HG03196 (cell line): ENCODE data around the gene THSD7A.

Experiments
- ATAC-seq: cut with Tn5 transposase; IDR thresholded peaks from one replicate; pipeline ENCODE4 v1.9.1; 2021; ENCODE audit not compliant: unreplicated experiment

The THSD7A gene

DNA sequence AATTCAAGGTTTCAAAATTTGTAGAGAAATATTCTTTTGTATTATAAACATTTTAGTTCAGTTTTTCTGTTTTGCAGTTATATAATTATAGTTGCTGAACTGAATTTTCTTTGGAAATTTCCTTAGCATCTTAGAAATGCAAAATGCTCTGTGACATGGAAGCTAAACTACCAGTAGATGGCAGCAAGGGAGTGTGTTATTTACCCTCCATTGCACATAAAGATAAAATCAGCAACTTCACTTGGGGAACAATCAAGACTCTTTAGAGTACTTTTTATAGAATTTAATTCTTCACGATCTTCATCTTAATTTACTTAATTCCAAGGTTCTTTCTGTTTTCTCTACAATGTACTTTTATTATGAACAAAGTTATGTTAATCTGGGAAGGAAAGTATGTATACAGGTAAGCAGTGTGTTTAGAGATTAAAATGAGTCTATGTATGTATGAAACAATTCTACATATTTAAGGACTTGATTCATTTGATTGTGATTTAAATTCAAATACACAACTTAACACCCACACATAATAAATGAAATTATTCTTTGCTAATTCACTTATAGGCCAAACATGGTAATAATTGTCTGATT lies 404.2 kb downstream of the THSD7A start:
- ATAC-seq = no peak

- no peak for ATAC-seq
Observed at GRCh38 chr7:11424006-11424405, 408.0 kb downstream of the THSD7A start.

DNA sequence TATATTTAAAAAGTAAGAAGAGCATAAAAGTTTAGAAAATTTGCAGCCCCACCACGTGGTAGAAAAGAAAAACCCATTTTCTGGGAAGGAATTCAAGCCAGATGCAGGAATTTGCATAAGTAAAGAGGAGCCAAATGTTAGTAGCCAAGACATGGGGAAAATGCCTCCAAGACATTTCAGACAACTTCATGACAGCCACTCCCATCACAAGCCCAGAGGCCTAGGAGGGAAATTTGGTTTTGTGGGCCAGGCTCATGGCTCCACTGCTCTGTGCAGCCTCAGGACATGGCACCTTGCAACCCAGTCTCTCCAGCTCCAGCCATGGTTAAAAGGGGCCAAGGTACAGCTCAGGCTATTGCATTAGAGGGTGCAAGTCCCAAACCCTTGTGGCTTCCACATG lies 411.9 kb downstream of the THSD7A start:
- ATAC-seq = no peak

GRCh38 chr7:11416641-11417458 lies 415.1 kb downstream of the THSD7A start:
- ATAC-seq = no peak

DNA sequence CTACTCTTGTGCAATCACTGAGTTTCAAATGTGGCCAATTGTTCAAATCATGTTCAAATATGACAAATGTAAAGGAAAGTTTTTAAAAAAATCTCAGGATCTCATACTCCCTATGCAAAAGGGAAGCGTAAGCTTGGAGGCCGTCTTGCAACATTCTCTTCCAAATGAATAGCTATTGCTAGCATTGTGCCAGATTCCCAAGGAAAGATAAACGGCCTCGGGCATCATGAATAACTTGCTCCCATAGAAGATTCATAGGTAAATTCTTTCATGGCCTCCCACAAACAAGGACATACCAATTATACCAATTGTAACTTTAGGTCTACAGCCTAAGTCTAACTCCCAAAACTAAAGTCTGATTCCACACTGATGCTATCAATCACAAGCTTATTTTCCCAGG lies 416.9 kb downstream of the THSD7A start:
- ATAC-seq = no peak

GRCh38 chr7:11413901-11414300 lies 418.1 kb downstream of the THSD7A start:
- ATAC-seq = no peak

DNA sequence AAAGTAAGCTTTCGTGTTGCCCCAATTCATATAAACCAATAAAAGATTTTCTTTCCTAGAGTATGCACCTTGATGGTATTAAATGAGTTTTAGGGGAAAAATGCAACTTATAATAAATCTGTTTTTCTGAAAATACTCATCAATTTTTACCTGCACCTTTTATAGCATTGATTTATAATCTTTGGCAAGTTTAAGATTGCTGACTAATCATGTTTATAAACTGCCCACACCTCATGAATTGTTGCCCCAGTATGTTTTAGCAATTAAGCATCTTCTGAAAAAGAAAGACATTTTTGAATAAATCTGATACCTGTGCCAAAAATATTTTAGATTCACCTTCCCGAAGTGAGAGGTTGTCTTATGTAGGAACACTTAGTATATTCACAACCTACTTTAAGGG lies 420.0 kb downstream of the THSD7A start:
- ATAC-seq = no peak

DNA sequence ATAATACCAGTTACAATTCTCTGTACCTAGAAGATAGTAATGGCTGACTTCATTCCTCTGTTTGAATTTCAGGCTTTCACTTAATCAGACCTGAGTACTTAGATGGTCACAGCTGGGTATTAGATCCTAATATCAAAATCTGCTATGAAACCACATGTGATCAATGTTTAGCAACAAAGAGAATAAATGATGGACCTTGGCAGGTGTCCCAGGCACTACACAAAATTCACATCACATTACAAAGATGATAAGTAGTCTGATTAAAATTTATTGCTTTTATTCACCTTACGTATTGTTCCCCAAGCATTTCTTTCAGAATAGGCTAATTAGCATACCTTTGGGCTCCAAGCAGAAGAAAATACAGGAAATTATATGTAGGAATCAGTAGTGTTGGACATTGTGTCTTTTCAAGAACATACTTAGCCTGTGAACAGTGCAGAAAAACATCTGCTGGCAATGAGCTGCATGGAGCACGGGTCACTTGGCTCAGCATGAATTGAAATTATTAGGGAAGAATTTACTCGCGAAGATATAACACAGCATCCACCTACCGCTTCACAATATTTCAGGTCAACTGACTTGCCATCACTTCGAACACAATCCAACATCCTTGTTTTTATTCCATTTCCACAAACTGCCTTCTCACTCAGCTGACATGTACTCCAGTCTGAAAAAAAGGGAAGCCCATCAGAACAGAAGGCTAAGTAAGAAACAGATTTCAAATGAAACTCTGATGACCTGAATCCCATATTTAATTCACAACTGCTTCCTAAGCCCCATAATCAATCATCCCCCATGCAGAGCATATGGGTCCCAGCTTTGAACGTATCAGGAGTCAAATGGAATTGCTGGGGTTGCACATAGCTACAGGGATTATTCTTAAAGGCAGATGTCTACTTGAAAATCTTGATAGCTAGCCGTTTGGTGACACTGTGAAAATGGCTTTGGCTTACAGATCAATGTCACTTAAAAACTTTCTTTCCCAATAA lies 421.0 kb downstream of the THSD7A start:
- no peak for ATAC-seq

GRCh38 chr7:11404355-11404754 lies 427.6 kb downstream of the THSD7A start:
- ATAC-seq = no peak

DNA sequence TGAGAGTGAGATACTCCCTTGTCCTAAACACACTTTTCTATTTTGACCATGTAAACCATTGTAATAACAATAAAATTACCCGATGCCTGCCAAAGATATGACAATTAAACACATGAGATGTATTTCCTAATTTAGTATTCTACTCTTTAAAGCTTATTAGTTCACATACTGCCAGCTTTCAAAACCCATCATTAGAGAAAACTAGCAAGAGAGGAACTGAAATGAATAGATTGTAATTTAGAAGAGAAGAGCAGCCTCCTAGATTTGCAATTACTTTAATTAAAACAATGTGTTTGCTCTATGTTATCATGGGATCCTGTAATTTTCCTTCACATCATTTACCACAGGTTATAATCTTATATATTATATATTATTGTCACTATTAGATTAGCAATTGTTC lies 428.2 kb downstream of the THSD7A start:
- no peak for ATAC-seq

DNA sequence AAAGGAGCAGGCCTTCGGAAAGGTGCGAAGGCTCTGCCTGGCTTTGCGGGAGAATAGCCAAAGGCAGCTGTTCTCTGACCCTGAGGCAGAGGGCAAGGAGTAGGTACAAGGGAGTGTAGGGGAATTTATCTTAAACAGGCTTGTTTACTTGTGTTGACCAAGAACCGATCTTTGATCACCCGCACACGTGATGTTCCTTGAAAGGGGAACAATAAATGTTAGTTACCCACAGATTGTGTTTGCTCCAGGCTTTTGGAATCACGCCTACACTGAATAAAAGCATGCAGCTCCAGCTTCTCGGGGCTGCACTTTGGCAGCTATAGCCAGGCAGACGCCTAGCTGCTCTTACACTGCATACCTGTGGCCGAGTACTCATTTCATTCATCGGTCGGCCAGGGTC lies 437.6 kb downstream of the THSD7A start:
- no peak for ATAC-seq

- ATAC-seq = no peak
Observed at GRCh38 chr7:11379641-11380040, 452.4 kb downstream of the THSD7A start.

DNA sequence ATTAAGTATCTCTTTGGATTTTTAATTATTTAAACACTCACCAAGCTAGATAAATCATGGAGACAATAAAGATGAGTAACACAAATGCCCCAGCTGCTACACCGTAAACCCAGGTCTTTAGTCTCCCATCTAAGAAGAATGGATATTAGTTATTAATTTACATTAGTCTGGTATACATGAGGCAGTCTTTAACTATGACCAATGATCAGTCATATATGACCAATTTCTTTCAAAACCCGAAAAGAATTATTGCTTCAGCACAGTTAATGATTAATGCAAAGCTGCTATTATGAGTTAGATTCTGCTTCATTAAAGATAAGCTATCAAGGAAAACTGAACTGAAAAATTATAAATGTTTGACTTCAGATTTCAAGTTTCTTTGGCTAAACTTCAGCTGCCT lies 455.5 kb downstream of the THSD7A start:
- ATAC-seq = no peak

DNA sequence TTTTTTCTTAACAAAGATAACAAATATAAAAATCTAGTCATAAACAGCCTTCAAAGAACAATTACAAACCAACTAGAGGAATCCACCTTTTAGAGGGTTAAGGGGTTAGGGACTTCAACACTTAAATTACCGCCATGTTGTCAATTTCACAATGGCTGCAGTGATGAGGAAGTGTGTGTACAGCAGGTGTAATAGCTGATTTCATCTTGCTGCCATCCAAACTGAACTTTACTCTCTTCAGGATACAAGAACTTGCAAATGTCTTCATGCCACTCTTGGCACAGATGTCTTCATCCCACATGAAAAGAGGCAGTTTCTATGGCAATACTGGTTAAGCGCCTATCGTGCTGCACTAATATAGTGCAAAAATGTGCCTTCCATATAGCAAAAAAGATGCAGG lies 457.4 kb downstream of the THSD7A start:
- ATAC-seq = no peak

DNA sequence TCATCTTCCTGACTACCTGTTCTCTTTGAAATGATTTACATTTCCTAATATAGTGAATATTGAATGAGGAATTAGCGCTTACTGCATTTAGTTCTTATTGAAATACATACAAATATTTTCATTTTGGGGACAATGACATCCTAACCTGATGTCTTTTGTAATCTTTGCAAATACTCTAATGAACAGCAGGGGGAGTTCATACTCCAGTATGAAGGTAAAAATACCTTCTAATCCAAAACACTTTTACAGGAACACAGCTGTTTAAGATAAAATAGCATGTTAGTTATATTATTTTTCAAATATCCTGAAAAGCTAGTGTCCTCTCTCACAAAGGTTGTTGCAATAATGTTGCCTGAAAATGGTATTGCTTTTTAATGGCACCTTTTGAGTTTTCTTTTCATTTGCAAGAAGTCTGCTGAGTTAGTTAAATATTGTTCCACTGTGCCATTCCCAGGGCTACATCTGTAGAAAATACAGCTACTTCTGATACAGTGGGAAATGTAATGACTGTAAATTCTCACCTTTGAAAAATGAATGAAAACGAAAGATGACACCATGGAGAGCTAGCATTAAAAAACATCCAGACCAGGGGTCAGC lies 458.4 kb downstream of the THSD7A start:
- no peak for ATAC-seq

GRCh38 chr7:11369696-11370095 lies 462.3 kb downstream of the THSD7A start:
- no peak for ATAC-seq

- ATAC-seq = no peak
Observed at GRCh38 chr7:11366118-11366517, 465.9 kb downstream of the THSD7A start.

- no peak for ATAC-seq
Observed at GRCh38 chr7:11358637-11359036, 473.4 kb downstream of the THSD7A start.

DNA sequence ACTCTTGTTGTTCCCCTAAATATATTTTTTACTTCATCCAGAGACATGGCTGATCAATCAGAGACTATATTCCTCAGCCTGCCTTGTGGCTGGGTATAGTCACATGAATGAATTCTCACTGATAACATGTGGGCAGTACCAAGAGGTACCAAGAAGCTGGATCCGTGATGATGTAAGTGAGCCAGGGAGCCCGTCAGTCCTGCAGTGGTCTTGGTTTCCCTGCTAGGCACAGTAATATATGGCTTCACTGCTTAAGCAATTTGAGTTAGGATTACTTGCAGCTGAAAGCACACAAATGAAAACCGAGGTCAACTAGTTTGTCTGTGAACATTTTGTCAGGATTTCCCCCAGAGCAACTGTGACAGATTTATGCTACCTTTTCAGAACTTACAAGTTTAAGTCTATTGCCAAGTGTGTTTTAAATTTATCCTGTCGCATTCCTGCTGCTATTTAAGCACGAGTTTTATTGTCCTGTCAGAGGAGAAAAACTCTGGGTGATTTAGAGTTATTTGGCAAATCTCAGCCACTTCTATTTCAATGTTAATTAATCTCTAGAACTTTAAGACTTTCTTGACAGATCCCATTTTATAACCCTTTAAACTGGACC lies 476.5 kb downstream of the THSD7A start:
- no peak for ATAC-seq

- ATAC-seq = no peak
Observed at GRCh38 chr7:11346302-11346701, 485.7 kb downstream of the THSD7A start.

GRCh38 chr7:11345621-11346020 lies 486.4 kb downstream of the THSD7A start:
- no peak for ATAC-seq
